Chondrocyte (in vitro differentiated cells): Measurements from ENCODE around the gene TMEM266. TPM values are rescaled to one million over a fixed set of nuclear protein-coding genes. Genes with fewer than 3 reads are reported as not detected.

ENCODE experiments used
- DNase-seq: peaks from one replicate; pipeline ENCODE4 v3.0.0; 2021; ENCODE audit warnings: mixed read lengths, low spot score
- H3K27ac Mint-ChIP-seq: one replicate; pipeline ENCODE4 v1.8.0; 2021; ENCODE audit warnings: mild to moderate bottlenecking, moderate library complexity, mixed read lengths; ENCODE audit not compliant: unreplicated experiment
- H3K27me3 Mint-ChIP-seq: 2 replicates; pipeline ENCODE4 v1.8.0; 2021; ENCODE audit warnings: low read depth, mixed read lengths
- H3K36me3 Mint-ChIP-seq: 2 replicates; pipeline ENCODE4 v1.8.0; 2021; ENCODE audit warnings: low read depth, mixed read lengths
- H3K4me1 Mint-ChIP-seq: 2 replicates; pipeline ENCODE4 v1.8.0; 2021; ENCODE audit warnings: low read depth, mild to moderate bottlenecking, mixed read lengths
- H3K4me3 Mint-ChIP-seq: one replicate; pipeline ENCODE4 v1.8.0; 2021; ENCODE audit warnings: mild to moderate bottlenecking, moderate library complexity, mixed read lengths; ENCODE audit not compliant: unreplicated experiment
- H3K9me3 Mint-ChIP-seq: 2 replicates; pipeline ENCODE4 v1.8.0; 2021; ENCODE audit warnings: low read depth, mixed read lengths
- total RNA-seq: library from RNA; stranded (reverse); gene quantifications from 3 replicates; pipeline ENCODE4 v1.2.1, GENCODE V29; 2021
- TF ChIP-seq, protein P1 (sequence below): fragments of 200-600 bp; sonication (generic); IDR thresholded peaks from 2 replicates; pipeline ENCODE4 v1.5.0; 2021; ENCODE audit warnings: antibody characterized with exemption, mild to moderate bottlenecking, moderate library complexity

Gene TMEM266
- total RNA-seq, 1 donor from 2014 or later, result 0.20 TPM

DNA sequence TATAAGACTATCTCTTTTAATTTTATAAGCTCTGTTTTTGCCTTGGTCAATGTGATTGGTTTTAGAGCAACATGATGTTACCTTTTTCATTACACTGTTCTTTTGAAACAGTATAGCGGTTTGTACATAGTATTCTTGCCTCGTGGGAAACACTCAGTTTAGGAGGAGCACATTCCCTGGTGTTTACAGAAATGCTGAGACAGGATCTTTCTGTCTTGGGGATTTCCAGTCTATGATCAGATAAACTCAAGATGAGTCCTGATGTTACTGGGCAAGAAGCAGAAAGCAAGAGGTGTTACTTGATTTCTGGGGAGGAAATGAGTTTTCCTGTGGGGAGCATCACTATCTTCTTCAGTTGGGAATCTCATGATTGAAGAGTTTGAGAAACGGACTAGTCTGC, 2.5 kb downstream of the TMEM266 start:
- Mint-ChIP-seq H3K4me1 (peaks cover 9% of the 10 kb centered on the region), H3K36me3 (no peaks in the 10 kb centered on the region), H3K4me3 (no peak overlapping the region), H3K27me3 (peaks cover 60% of the 10 kb centered on the region), H3K9me3 (no peaks in the 10 kb centered on the region), H3K27ac (no peak overlapping the region)
- no peak for DNase-seq
- TF ChIP-seq, protein P1, sequence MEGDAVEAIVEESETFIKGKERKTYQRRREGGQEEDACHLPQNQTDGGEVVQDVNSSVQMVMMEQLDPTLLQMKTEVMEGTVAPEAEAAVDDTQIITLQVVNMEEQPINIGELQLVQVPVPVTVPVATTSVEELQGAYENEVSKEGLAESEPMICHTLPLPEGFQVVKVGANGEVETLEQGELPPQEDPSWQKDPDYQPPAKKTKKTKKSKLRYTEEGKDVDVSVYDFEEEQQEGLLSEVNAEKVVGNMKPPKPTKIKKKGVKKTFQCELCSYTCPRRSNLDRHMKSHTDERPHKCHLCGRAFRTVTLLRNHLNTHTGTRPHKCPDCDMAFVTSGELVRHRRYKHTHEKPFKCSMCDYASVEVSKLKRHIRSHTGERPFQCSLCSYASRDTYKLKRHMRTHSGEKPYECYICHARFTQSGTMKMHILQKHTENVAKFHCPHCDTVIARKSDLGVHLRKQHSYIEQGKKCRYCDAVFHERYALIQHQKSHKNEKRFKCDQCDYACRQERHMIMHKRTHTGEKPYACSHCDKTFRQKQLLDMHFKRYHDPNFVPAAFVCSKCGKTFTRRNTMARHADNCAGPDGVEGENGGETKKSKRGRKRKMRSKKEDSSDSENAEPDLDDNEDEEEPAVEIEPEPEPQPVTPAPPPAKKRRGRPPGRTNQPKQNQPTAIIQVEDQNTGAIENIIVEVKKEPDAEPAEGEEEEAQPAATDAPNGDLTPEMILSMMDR, result no peak

DNA sequence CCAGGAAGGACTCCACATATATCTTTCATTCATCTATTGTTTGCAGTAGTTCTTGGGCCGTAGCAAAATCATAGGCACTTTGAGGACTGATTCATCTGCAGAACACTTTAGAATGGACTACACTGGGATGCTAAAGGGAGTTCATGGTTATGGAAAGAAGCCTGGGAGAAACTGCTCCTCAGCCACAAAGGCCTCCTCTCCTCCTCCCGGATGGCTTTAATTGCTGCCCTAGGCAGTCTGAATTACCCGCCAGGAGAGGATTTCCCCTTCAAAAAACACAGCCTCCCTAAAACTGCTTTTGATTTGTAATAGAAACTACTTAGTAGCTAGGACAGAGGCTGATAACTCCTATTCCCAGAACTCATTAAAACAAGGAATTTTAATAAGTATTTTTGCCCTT, 4.6 kb downstream of the TMEM266 start:
- Mint-ChIP-seq H3K4me1 (no peaks in the 10 kb centered on the region), H3K9me3 (no peaks in the 10 kb centered on the region), H3K4me3 (no peak overlapping the region), H3K36me3 (no peaks in the 10 kb centered on the region), H3K27me3 (peaks cover 54% of the 10 kb centered on the region), H3K27ac (no peak overlapping the region)
- DNase-seq, result no peak
- TF ChIP-seq, protein P1, result no peak

DNA sequence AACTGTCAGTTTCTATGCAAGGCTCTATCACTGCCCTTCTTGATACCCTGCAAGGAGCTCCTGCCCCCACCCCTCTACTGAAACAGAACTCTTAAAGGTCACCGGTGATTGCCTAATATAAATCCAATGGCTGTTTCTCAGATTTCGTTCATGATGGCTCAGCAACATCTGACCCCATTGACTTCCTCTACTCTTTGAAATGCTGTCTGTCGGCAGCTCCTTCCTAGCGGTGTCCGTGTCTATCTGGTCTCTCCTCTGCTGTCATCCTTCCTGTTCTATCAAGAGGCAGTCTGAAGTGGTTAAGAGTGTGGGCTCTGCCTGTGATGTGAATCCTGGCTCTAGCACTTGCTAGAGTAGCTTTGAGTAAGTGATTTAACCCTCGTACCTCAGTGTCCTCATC, 5.5 kb downstream of the TMEM266 start:
- no peak overlapping the region for H3K4me3 Mint-ChIP-seq
- no peaks in the 10 kb centered on the region for H3K36me3 Mint-ChIP-seq
- no peak for DNase-seq
- no peaks in the 10 kb centered on the region for H3K4me1 Mint-ChIP-seq
- TF ChIP-seq, protein P1, result no peak
- H3K9me3 Mint-ChIP-seq, result no peaks in the 10 kb centered on the region
- H3K27ac Mint-ChIP-seq, result no peak overlapping the region
- H3K27me3 Mint-ChIP-seq, result peaks cover 57% of the 10 kb centered on the region

DNA sequence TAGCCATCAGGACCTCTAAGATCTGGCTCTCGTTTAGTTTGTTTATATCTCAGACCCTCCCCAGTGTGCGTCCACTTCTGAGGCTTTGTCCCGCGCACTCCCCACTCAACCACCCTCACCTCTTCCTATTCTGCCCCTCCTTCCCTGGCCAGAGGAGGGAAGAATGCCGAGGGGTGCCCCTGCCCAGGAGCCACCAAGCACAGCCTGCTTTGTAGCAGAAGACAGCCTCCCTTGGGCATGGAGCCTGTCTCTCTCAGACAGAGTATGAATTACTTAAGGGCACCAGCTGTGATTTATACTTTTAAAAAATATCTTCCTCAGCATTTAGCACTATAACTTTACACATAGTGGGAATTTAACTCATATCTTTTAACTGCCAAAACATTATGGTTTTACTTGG, 6.0 kb downstream of the TMEM266 start:
- DNase-seq, result no peak
- peaks cover 55% of the 10 kb centered on the region for H3K27me3 Mint-ChIP-seq
- TF ChIP-seq, protein P1, result no peak
- no peaks in the 10 kb centered on the region for H3K4me1 Mint-ChIP-seq
- H3K27ac Mint-ChIP-seq, result no peak overlapping the region
- no peaks in the 10 kb centered on the region for H3K36me3 Mint-ChIP-seq
- H3K4me3 Mint-ChIP-seq, result no peak overlapping the region
- no peaks in the 10 kb centered on the region for H3K9me3 Mint-ChIP-seq

DNA sequence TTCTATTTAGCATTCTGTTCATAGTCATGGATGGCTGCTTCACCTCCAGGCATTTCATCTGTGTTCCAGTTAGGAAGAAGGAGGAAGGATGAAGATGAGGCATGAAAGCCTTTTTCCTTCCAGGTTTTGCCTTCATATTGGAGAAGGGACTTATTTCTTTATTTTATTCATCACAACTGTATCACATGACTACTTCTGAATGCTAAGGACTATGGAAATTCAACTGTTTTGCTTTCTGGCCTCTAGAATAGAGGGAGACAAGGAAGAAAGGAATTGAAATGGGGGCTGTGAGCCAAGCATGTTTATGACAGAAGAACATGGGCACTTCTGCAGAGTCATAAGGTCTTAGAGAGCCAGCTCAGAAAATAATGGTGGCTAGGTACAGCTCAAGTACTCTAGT, 10.4 kb downstream of the TMEM266 start:
- H3K27me3 Mint-ChIP-seq, result peaks cover 24% of the 10 kb centered on the region
- no peaks in the 10 kb centered on the region for H3K9me3 Mint-ChIP-seq
- TF ChIP-seq, protein P1, result no peak
- no peak for DNase-seq
- no peak overlapping the region for H3K27ac Mint-ChIP-seq
- no peak overlapping the region for H3K4me3 Mint-ChIP-seq
- no peaks in the 10 kb centered on the region for H3K36me3 Mint-ChIP-seq
- H3K4me1 Mint-ChIP-seq, result no peaks in the 10 kb centered on the region
